ENCODE measurements around the gene RNU1-2. TPM values are rescaled to one million over a fixed set of nuclear protein-coding genes. Genes with fewer than 3 reads are reported as not detected.

RNU1-2 gene
- total RNA-seq, 1 experiment from 2014 or later, result 1,622 TPM

DNA sequence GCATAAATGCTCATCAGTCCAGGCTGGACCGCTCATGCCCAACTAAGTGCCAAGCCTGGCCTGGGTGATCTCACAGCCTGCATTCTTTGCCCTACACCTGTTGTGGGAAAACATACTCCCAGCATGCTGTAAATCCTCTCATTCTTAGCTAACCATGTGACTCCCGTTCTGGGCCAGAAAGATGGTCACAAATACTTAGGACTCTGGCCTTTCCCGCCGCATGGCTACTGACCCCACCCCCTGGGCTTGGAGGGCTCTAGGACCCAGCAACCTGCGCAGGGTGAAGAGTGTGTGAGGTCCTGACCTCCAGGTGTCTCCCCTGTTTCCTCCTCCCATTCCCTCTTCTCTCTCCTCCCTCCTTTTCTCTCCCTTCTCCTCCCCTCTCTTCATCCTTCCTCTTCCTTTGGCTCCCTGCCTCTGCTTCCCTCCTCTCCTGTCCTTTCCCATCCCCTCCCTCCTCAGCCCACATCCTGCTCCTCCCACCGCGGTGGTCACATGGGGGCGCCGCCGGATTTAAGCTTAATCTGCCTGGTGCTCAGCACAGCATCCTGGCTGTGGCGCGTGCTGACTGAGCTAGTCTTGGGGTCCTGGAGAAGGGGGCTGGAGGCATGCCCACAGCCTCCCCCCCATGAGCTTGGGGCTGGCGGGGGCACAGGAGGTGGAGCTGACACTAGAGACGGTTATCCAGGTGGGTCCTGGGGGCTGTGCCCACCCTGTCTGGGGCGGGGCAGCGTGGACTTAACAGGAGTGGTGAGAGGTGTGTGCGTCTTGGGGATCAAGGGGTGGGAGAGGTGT lies 25.8 kb downstream of the RNU1-2 start, which contains the start of gene CROCC:
Gene CROCC, plus strand, starts transcription at position 541 of the 795 bp plus-strand sequence. Its CDS starts 88 bp downstream, at position 629.
- no peaks in the 10 kb centered on the region for H3K27me3 Mint-ChIP-seq (ENCODE audit: insufficient read depth, unreplicated experiment)
- Histone ChIP-seq H3K9me3 (no peaks in the 10 kb centered on the region), H3K36me3 (ENCODE audit: control insufficient read depth, insufficient read depth, low read length) (no peaks in the 10 kb centered on the region), H3K4me3 (ENCODE audit: low read depth, low read length) (0 out of 2 replicates have a peak within 1 kb of the TSS, but pooled peaks have one; percentile 15), H3K4me1 (no peaks in the 10 kb centered on the region), H3K27me3 (replicated peaks; ENCODE audit: control insufficient read depth, insufficient read depth, low read length) (no peaks in the 10 kb centered on the region)
- H3K4me1 Mint-ChIP-seq (ENCODE audit: low read depth, unreplicated experiment), result peaks cover 9% of the 10 kb centered on the region
- peaks cover 6% of the 10 kb centered on the region for H3K36me3 Mint-ChIP-seq (ENCODE audit: insufficient read depth, unreplicated experiment)
- H3K9me3 Mint-ChIP-seq (ENCODE audit: unreplicated experiment), result no peaks in the 10 kb centered on the region
- ChIA-PET CTCF (interaction anchor here (0.7 to 1.0 kb wide), 3 partner anchors 26 to 301 kb away, joined by 3 to 4 read pairs (median 3); no protein-coding TSS in a partner anchor), POLR2A (no interaction called here)
- peak in 1 of 2 experiments; percentile 41 for DNase-seq
- H3K4me3 Mint-ChIP-seq (ENCODE audit: unreplicated experiment), result peak within 1 kb of the TSS; percentile 59
- H3K27ac Mint-ChIP-seq (ENCODE audit: unreplicated experiment), result no peak within 1 kb of the TSS
- no TSS peak for BruUV-seq (replicated peaks)
- TF ChIP-seq, protein P1, sequence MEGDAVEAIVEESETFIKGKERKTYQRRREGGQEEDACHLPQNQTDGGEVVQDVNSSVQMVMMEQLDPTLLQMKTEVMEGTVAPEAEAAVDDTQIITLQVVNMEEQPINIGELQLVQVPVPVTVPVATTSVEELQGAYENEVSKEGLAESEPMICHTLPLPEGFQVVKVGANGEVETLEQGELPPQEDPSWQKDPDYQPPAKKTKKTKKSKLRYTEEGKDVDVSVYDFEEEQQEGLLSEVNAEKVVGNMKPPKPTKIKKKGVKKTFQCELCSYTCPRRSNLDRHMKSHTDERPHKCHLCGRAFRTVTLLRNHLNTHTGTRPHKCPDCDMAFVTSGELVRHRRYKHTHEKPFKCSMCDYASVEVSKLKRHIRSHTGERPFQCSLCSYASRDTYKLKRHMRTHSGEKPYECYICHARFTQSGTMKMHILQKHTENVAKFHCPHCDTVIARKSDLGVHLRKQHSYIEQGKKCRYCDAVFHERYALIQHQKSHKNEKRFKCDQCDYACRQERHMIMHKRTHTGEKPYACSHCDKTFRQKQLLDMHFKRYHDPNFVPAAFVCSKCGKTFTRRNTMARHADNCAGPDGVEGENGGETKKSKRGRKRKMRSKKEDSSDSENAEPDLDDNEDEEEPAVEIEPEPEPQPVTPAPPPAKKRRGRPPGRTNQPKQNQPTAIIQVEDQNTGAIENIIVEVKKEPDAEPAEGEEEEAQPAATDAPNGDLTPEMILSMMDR (IDR thresholded peaks at IDR 0.05; ENCODE audit: insufficient read depth in 1 of 2, low read depth in 1 of 2, low read length in 1 of 2, severe bottlenecking in 1 of 2, unreplicated experiment in 1 of 2), result no peak
- intact Hi-C loops (cut with micrococcal nuclease; ENCODE audit: unreplicated experiment), result no loop called here

DNA sequence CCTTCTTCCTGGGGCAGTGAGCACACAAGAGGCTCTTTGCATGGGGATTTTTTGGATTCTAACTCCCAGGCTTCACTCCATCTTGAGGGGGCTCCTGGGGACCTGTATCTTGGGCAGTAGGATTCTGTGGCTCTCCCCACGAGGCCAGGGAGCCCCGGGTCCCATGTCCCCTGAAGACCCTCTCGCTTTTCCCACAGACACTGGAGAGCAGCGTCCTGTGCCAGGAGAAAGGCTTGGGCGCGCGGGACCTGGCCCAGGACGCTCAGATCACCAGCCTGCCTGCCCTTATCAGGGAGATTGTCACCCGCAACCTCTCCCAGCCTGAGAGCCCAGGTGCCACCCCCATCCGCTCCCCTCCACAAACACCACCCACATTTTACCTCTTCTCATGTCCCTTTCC lies 26.7 kb downstream of the RNU1-2 start:
- no peak overlapping the region for H3K4me3 ChIP-seq (ENCODE audit: low read depth, low read length)
- H3K36me3 Mint-ChIP-seq (ENCODE audit: insufficient read depth, unreplicated experiment), result peaks cover 6% of the 10 kb centered on the region
- POLR2A ChIA-PET, result no interaction called here
- H3K36me3 ChIP-seq (ENCODE audit: control insufficient read depth, insufficient read depth, low read length), result no peaks in the 10 kb centered on the region
- no peaks in the 10 kb centered on the region for H3K27me3 Mint-ChIP-seq (ENCODE audit: insufficient read depth, unreplicated experiment)
- intact Hi-C loops (cut with micrococcal nuclease; ENCODE audit: unreplicated experiment), result no loop called here
- no peaks in the 10 kb centered on the region for H3K27me3 ChIP-seq (replicated peaks; ENCODE audit: control insufficient read depth, insufficient read depth, low read length)
- TF ChIP-seq, protein P1 (IDR thresholded peaks at IDR 0.05; ENCODE audit: insufficient read depth in 1 of 2, low read depth in 1 of 2, low read length in 1 of 2, severe bottlenecking in 1 of 2, unreplicated experiment in 1 of 2), result no peak
- no TSS peak for BruUV-seq (replicated peaks)
- H3K9me3 ChIP-seq, result no peaks in the 10 kb centered on the region
- CTCF ChIA-PET, result no interaction called here
- DNase-seq, result no peak
- no peak overlapping the region for H3K27ac Mint-ChIP-seq (ENCODE audit: unreplicated experiment)
- H3K4me3 Mint-ChIP-seq (ENCODE audit: unreplicated experiment), result no peak overlapping the region
- H3K4me1 Mint-ChIP-seq (ENCODE audit: low read depth, unreplicated experiment), result peaks cover 9% of the 10 kb centered on the region
- H3K9me3 Mint-ChIP-seq (ENCODE audit: unreplicated experiment), result no peaks in the 10 kb centered on the region
- H3K4me1 ChIP-seq, result no peaks in the 10 kb centered on the region

DNA sequence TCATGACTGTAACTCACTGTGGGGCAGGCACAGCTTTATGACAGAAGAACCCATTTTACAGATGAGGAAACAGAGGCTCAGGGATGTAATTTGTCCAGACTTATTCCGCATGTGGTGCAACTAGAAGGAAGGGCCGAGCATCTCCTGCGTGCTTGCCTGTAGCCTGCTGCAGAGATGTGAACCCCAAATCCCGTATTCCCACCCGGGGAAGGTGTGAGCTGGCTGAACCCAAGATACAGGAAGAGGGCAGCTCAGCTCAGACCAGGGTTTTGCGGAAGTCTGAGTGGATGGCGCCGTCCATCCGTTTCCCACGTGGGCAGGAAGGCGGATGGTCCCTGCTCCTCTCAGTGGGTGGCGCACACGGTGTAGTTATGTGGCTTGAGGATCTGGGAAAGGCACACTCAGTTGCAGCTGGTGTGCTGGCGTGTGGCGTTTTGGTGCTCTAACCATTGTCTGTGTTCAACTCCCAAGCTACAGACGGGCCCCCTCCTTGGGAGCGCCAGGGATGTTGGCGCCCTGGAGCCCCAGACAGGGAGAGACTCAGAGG lies 27.2 kb downstream of the RNU1-2 start:
- DNase-seq, result no peak
- no peaks in the 10 kb centered on the region for H3K4me1 ChIP-seq
- Mint-ChIP-seq H3K9me3 (ENCODE audit: unreplicated experiment) (no peaks in the 10 kb centered on the region), H3K27me3 (ENCODE audit: insufficient read depth, unreplicated experiment) (no peaks in the 10 kb centered on the region), H3K4me3 (ENCODE audit: unreplicated experiment) (no peak overlapping the region), H3K36me3 (ENCODE audit: insufficient read depth, unreplicated experiment) (peaks cover 6% of the 10 kb centered on the region), H3K27ac (ENCODE audit: unreplicated experiment) (no peak overlapping the region), H3K4me1 (ENCODE audit: low read depth, unreplicated experiment) (peaks cover 9% of the 10 kb centered on the region)
- ChIA-PET CTCF (no interaction called here), POLR2A (no interaction called here)
- intact Hi-C loops (cut with micrococcal nuclease; ENCODE audit: unreplicated experiment), result no loop called here
- no peaks in the 10 kb centered on the region for H3K36me3 ChIP-seq (ENCODE audit: control insufficient read depth, insufficient read depth, low read length)
- H3K9me3 ChIP-seq, result no peaks in the 10 kb centered on the region
- H3K27me3 ChIP-seq (replicated peaks; ENCODE audit: control insufficient read depth, insufficient read depth, low read length), result no peaks in the 10 kb centered on the region
- BruUV-seq (replicated peaks), result no TSS peak
- TF ChIP-seq, protein P1 (IDR thresholded peaks at IDR 0.05; ENCODE audit: insufficient read depth in 1 of 2, low read depth in 1 of 2, low read length in 1 of 2, severe bottlenecking in 1 of 2, unreplicated experiment in 1 of 2), result no peak
- no peak overlapping the region for H3K4me3 ChIP-seq (ENCODE audit: low read depth, low read length)
